Stimulated activated CD8-positive, alpha-beta memory T cell treated with anti-CD3 and anti-CD28 coated beads, Interleukin-2, amount 100 ng/mL, for 1 hour (primary cell): ENCODE data around the gene PSMD4.

Experiments used
- DNase-seq, 2 donors: peaks; one replicate each; pipeline ENCODE4 v3.0.0-alpha.2; 2020; ENCODE audit warnings: low read depth in 2 of 2

Gene PSMD4

GRCh38 chr1:151294742-151295462, 40.4 kb downstream of the PSMD4 start:
- no peak for DNase-seq

- DNase-seq, result no peak
Observed at GRCh38 chr1:151309811-151310323, 55.3 kb downstream of the PSMD4 start.

GRCh38 chr1:151311011-151311410, 56.5 kb downstream of the PSMD4 start:
- DNase-seq, result no peak

GRCh38 chr1:151311589-151312331, 57.2 kb downstream of the PSMD4 start:
- DNase-seq, result peak; percentile 44 to 51

DNA sequence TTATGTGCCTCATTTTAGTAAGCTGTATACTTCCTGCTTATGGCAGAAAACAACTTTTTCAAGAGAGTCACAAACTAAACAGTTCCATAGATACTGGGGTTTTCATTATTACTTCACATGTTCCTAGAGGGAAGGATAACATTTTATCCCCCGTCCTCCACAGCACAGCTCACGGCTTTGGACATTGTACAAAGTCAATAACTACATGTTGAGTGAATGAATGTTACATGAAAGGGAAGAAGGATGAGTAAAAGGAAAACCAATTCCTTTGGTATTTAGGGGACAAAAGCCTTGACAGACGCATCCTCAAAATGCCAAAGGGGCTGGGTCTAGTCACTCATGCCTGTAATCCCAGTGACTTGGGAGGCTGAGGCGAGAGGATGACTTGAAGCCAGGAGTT, 57.9 kb downstream of the PSMD4 start:
- DNase-seq, result no peak

DNA sequence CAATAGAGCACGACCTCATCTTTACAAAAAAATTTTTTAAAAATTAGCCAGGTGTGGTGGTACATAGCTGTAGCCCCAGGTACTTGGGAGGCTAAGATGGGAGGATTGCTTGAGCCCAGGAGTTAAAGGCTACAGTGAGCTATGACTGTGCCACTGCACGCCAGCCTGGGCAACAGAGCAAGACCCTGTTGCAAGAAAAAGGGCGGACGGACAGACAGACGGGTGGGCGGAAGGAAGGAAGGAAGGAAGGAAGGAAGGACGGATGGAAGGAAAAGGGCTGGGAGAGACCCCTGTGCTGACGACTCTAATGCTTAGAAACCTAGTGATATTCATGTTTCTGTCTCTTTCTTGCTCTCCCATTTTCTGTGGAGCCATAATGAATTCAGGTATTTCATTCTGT, 58.3 kb downstream of the PSMD4 start:
- DNase-seq, result no peak

DNA sequence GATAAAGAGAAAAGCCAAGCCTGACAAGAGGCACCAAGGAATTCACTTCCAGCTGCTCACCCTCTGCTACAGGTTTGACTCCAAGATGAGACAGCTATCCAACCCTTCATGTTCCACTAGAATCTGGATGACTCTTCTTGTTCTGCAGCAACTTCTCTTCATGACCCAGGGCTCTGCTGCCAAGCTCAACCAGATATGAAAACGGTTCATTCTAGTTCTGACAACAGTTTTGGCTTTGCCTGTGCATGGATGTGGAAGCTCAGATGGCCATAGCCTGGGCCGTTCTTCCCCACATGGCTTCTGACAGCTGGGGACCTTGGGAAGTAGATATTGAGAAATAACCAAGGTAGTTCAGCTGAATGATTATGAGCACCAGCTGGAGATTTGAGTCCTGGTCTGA, 59.0 kb downstream of the PSMD4 start:
- DNase-seq, result no peak

DNA sequence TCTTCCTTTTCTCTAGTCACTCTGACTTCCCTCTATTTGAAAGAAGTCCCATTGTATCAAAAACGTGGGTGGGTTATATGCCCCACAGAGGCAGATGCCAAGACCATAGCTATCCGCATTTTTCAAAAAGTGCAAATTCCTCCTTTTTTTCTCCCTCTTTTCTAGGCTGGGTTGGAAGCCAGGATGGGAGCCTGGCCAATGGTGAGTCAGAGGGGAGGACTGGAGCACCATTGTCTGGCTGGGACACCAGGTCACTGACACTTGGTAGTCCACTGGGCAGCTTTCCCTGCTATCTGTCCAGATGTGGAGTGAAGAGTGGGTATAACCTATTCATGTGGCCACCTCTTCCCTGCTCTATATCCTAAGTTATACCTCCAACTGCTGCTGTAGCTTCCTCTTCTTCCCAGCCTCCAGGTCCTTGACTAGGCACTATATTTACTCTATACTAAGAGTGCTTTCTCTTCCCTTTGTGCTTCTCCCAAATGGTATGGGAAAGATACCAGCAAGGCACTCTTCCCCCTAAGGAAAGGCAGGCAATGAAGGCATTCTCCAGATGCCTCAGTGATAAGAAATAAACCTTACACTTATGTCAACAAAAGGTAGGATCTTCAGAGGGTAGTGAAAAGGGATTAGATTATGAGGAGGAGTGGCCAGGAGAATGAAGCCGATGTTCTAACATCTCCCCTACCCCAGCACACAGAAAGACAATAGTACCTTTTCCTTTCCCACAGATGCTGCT, 59.8 kb downstream of the PSMD4 start:
- DNase-seq, result no peak

- DNase-seq, result no peak
Observed at GRCh38 chr1:151315565-151316235, 61.2 kb downstream of the PSMD4 start.
